Hepatocyte (in vitro differentiated cells): ENCODE data around the gene CASD1. TPM values are rescaled to one million over a fixed set of nuclear protein-coding genes. Genes with fewer than 3 reads are reported as not detected.

Experiments used
- DNase-seq: peaks from one replicate; pipeline ENCODE4 v3.0.0-alpha.2; 2016; ENCODE audit warnings: low spot score
- H2AFZ ChIP-seq: fragments of 200-600 bp; sonication (generic); 2 replicates; pipeline ENCODE4 v1.6.0; 2016; ENCODE audit warnings: antibody characterized with exemption, mild to moderate bottlenecking
- H3K27ac ChIP-seq: fragments of 200-600 bp; sonication (generic); 2 replicates; pipeline ENCODE4 v1.5.1; 2016; ENCODE audit warnings: mild to moderate bottlenecking
- H3K27me3 ChIP-seq: fragments of 200-600 bp; sonication (generic); 2 replicates; pipeline ENCODE4 v1.6.1; 2016
- H3K36me3 ChIP-seq: fragments of 200-600 bp; sonication (generic); replicated peaks from 2 replicates; pipeline ENCODE4 v1.5.1; 2016; ENCODE audit warnings: low read depth; ENCODE audit not compliant: insufficient read depth
- H3K4me1 ChIP-seq: fragments of 200-600 bp; sonication (generic); 2 replicates; pipeline ENCODE4 v1.5.1; 2016; ENCODE audit warnings: mild to moderate bottlenecking, moderate library complexity; ENCODE audit not compliant: insufficient read depth
- H3K4me2 ChIP-seq: fragments of 200-600 bp; sonication (generic); 2 replicates; pipeline ENCODE4 v1.6.0; 2016
- H3K4me3 ChIP-seq: fragments of 200-600 bp; sonication (generic); 2 replicates; pipeline ENCODE4 v1.5.1; 2016; ENCODE audit warnings: mild to moderate bottlenecking
- H3K79me2 ChIP-seq: fragments of 200-600 bp; sonication (generic); 2 replicates; pipeline ENCODE4 v1.6.0; 2017; ENCODE audit warnings: mild to moderate bottlenecking
- H3K9me2 ChIP-seq: fragments of 200-600 bp; sonication (generic); replicated peaks from 2 replicates; pipeline ENCODE4 v1.6.0; 2017; ENCODE audit warnings: mild to moderate bottlenecking; ENCODE audit not compliant: insufficient read depth
- H3K9me3 ChIP-seq: fragments of 200-600 bp; sonication (generic); 2 replicates; pipeline ENCODE4 v1.5.1; 2016; ENCODE audit warnings: low read depth, mild to moderate bottlenecking
- H4K20me1 ChIP-seq: fragments of 200-600 bp; sonication (generic); 2 replicates; pipeline ENCODE4 v1.6.0; 2016; ENCODE audit warnings: mild to moderate bottlenecking; ENCODE audit not compliant: insufficient read depth, poor library complexity, severe bottlenecking
- EZH2 ChIP-seq: fragments of 200-600 bp; sonication (generic); IDR thresholded peaks from 2 replicates; pipeline ENCODE4 v1.6.1; 2016; ENCODE audit warnings: antibody characterized with exemption, mild to moderate bottlenecking, borderline replicate concordance
- EZH2phosphoT487 ChIP-seq: fragments of 200-600 bp; sonication (generic); IDR thresholded peaks from one replicate; pipeline ENCODE4 v1.6.1; 2018; ENCODE audit warnings: antibody characterized with exemption, mild to moderate bottlenecking, low read depth, moderate library complexity; ENCODE audit not compliant: unreplicated experiment, severe bottlenecking
- WGBS: methylation state at CpG from one replicate; pipeline ENCODE4 v1.1.6; 2016; ENCODE audit warnings: low lambda C conversion rate; ENCODE audit errors: missing lambda C conversion rate; 5-methylcytosine and 5-hydroxymethylcytosine counted together
- polyA plus RNA-seq: library from polyadenylated mRNA; unstranded; fragments of >200 nt; fragmentation: Nextera tagmentation; extraction: Ambion mirVana; gene quantifications from 2 replicates; pipeline ENCODE4 v1.2.1, GENCODE V29; 2016
- total RNA-seq: library from RNA; depleted of rRNA; stranded (reverse); fragments of >200 nt; gene quantifications from 2 replicates; pipeline ENCODE4 v1.2.3, GENCODE V29; 2014
- TF ChIP-seq, protein P1 (sequence below): fragments of 200-600 bp; sonication (generic); IDR thresholded peaks from 2 replicates; pipeline ENCODE4 v1.5.1; 2016; ENCODE audit warnings: antibody characterized with exemption, mild to moderate bottlenecking; ENCODE audit not compliant: poor library complexity

CASD1 gene
- total and polyA plus RNA-seq, 2 experiments from 2014 or later, result 13.7 to 43.3 TPM

DNA sequence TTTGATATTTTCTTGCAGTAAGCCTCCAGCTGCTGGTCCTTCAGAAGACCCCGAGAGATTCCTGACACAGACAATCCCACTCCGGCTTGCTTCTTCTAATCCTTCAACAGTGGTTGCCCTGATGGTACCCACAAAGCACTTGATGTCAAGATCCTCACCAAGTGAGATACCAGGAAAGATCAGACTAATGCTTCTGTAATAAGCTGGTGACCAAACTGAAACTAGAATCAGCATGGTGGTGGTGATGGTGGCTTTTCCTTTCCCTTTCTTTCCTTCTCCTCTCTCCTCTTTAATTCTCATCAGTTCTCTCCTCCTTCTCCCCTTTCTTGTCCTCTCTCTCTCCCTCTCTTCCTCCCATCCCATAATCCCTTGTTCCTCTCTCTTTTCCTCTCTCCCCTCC is 25.8 kb upstream of the CASD1 start:
- no peaks in the 10 kb centered on the region for H3K36me3 ChIP-seq
- no peaks in the 10 kb centered on the region for H3K4me1 ChIP-seq
- no peaks in the 10 kb centered on the region for H3K9me2 ChIP-seq
- H3K9me3 ChIP-seq, result no peaks in the 10 kb centered on the region
- 88% methylated on average over 2 of the region's 2 CpGs for WGBS
- no peak for DNase-seq
- H3K27ac ChIP-seq, result no peak overlapping the region
- no peak overlapping the region for H3K4me3 ChIP-seq
- H3K27me3 ChIP-seq, result no peaks in the 10 kb centered on the region
- H4K20me1 ChIP-seq, result no peaks in the 10 kb centered on the region
- H3K4me2 ChIP-seq, result no peak overlapping the region
- no peak overlapping the region for H2AFZ ChIP-seq
- TF ChIP-seq, protein P1, sequence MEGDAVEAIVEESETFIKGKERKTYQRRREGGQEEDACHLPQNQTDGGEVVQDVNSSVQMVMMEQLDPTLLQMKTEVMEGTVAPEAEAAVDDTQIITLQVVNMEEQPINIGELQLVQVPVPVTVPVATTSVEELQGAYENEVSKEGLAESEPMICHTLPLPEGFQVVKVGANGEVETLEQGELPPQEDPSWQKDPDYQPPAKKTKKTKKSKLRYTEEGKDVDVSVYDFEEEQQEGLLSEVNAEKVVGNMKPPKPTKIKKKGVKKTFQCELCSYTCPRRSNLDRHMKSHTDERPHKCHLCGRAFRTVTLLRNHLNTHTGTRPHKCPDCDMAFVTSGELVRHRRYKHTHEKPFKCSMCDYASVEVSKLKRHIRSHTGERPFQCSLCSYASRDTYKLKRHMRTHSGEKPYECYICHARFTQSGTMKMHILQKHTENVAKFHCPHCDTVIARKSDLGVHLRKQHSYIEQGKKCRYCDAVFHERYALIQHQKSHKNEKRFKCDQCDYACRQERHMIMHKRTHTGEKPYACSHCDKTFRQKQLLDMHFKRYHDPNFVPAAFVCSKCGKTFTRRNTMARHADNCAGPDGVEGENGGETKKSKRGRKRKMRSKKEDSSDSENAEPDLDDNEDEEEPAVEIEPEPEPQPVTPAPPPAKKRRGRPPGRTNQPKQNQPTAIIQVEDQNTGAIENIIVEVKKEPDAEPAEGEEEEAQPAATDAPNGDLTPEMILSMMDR, result no peak
- TF ChIP-seq EZH2 (no peak), EZH2phosphoT487 (no peak)
- H3K79me2 ChIP-seq, result no peaks in the 10 kb centered on the region

DNA sequence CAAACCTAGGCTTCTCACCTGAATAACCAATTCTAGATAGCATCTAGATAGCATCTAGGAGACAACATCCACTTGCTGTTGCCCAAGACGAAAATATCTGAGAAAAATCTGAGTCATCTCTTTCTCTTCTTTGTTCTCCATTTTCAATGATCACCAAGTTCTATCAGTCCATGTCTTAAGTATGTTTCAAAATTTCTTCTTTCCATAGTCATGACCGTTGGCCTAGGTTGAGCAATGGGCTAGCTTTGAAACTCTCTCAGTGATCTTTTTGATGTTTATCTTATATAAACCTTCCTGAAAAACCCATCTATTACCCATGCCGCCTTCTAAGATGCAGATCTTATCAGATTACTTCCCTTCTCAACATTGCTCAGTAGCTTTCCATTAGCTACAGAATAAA is 23.4 kb upstream of the CASD1 start:
- no peak overlapping the region for H3K4me2 ChIP-seq
- no peak overlapping the region for H2AFZ ChIP-seq
- no peaks in the 10 kb centered on the region for H3K9me2 ChIP-seq
- no peaks in the 10 kb centered on the region for H3K9me3 ChIP-seq
- H3K4me1 ChIP-seq, result no peaks in the 10 kb centered on the region
- no peak overlapping the region for H3K4me3 ChIP-seq
- no peaks in the 10 kb centered on the region for H3K27me3 ChIP-seq
- no peaks in the 10 kb centered on the region for H4K20me1 ChIP-seq
- 83% methylated on average over 3 of the region's 3 CpGs for WGBS
- no peaks in the 10 kb centered on the region for H3K79me2 ChIP-seq
- no peaks in the 10 kb centered on the region for H3K36me3 ChIP-seq
- no peak overlapping the region for H3K27ac ChIP-seq
- DNase-seq, result no peak
- TF ChIP-seq EZH2, result no peak
- no peak for TF ChIP-seq EZH2phosphoT487
- TF ChIP-seq, protein P1, result no peak

DNA sequence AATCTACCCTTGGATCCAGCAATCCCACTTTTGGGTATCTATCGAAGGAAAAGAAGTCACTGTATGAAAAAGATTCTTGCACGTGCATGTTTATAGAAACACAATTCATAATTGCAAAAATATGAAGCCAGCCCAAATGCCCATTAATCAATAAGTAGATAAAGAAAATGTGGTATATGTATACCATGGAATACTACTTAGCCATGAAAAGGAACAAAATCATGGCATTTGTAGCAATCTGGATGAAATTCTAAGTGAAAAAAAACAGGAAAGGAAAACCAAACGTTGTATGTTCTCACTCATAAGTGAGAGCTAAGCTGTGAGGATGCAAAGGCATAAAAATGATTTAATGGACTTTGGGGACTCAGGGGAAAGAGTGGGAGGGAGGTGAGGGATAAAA is 18.2 kb upstream of the CASD1 start:
- no peak overlapping the region for H3K4me3 ChIP-seq
- H3K9me2 ChIP-seq, result no peaks in the 10 kb centered on the region
- no peak for DNase-seq
- no peak overlapping the region for H3K4me2 ChIP-seq
- H3K79me2 ChIP-seq, result no peaks in the 10 kb centered on the region
- H2AFZ ChIP-seq, result no peak overlapping the region
- no peak overlapping the region for H3K27ac ChIP-seq
- 89% methylated on average over 3 of the region's 3 CpGs for WGBS
- H3K4me1 ChIP-seq, result no peaks in the 10 kb centered on the region
- H3K36me3 ChIP-seq, result no peaks in the 10 kb centered on the region
- H3K27me3 ChIP-seq, result no peaks in the 10 kb centered on the region
- no peaks in the 10 kb centered on the region for H3K9me3 ChIP-seq
- TF ChIP-seq, protein P1, result no peak
- TF ChIP-seq EZH2 (no peak), EZH2phosphoT487 (no peak)
- H4K20me1 ChIP-seq, result no peaks in the 10 kb centered on the region

DNA sequence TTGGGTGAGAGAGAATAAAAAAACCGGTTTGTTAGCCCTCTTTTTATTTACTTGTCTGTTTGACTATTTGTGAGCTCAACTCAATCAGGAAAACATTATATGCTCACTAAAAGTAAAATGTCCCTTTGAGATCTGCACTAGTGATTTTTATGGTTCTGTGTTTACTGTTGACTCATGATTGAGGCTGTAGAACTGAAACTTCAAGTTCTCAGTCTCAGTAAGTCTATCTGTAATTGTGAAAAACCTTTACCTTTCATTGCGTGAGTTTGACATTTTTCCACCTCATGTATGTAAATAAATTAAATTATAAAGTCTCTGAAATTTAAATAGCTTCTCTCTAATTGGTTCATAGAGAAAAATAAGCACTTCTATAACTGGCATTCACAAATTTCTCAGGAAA is 17.0 kb upstream of the CASD1 start:
- H3K4me2 ChIP-seq, result no peak overlapping the region
- 78% methylated on average over 2 of the region's 2 CpGs for WGBS
- no peak for DNase-seq
- no peak overlapping the region for H3K4me3 ChIP-seq
- H2AFZ ChIP-seq, result no peak overlapping the region
- H3K27ac ChIP-seq, result no peak overlapping the region
- H3K9me3 ChIP-seq, result no peaks in the 10 kb centered on the region
- H3K79me2 ChIP-seq, result no peaks in the 10 kb centered on the region
- no peaks in the 10 kb centered on the region for H3K9me2 ChIP-seq
- TF ChIP-seq EZH2 (no peak), EZH2phosphoT487 (no peak)
- TF ChIP-seq, protein P1, result no peak
- H3K27me3 ChIP-seq, result no peaks in the 10 kb centered on the region
- H3K4me1 ChIP-seq, result no peaks in the 10 kb centered on the region
- no peaks in the 10 kb centered on the region for H4K20me1 ChIP-seq
- H3K36me3 ChIP-seq, result no peaks in the 10 kb centered on the region
